HG02973 (cell line): Measurements from ENCODE around the gene LDLRAD4.

ENCODE experiments used
- ATAC-seq: cut with Tn5 transposase; IDR thresholded peaks from one replicate; pipeline ENCODE4 v1.9.1; 2021; ENCODE audit warnings: moderate library complexity; ENCODE audit not compliant: unreplicated experiment

LDLRAD4 gene

DNA sequence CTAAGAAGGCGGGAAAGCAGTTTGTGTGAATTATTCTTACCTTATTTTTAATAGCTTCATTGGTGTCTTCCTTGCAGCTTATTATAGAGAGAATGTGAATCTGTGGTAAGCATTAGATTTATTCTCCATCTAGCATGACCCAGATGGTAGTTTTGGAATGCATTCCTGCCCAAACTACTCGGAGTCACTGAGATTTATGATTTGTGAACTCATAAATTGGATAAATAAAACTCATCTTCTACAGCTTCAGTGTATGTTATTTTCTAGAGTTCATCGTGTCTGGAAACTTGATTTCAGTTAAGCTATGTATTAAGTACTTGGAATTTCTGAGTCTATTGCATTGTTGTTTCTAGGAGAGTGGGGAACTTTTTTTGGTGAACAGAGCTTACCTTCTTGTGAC is 337.3 kb downstream of the LDLRAD4 start:
- no peak for ATAC-seq

- no peak for ATAC-seq
These were observed 337.9 kb downstream of the LDLRAD4 start for GRCh38 chr18:13556502-13556901.

DNA sequence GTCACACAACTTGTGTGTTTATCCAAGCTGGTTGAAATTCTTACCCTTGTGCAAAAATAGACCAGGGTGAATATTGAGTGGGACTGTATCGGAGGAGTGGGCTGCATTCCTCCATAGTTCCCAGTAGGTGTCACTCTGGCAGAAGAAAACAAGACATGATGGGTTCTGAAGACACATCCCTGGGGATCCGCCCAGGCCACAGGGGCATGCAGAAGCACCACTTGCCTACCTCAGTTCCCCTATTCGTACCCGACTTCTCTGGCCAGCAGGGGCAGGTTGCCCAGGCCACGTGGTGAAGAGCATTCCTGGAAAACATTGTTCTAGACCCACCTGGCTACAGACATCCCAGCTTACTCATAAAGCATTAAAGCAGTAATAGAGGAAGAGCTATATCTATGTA is 339.6 kb downstream of the LDLRAD4 start:
- ATAC-seq: no peak

GRCh38 chr18:13558790-13559189 is 340.2 kb downstream of the LDLRAD4 start:
- no peak for ATAC-seq

- no peak for ATAC-seq
These were observed 341.2 kb downstream of the LDLRAD4 start for GRCh38 chr18:13559754-13560153.

- ATAC-seq: no peak
These were observed 341.7 kb downstream of the LDLRAD4 start for GRCh38 chr18:13560306-13560705.

DNA sequence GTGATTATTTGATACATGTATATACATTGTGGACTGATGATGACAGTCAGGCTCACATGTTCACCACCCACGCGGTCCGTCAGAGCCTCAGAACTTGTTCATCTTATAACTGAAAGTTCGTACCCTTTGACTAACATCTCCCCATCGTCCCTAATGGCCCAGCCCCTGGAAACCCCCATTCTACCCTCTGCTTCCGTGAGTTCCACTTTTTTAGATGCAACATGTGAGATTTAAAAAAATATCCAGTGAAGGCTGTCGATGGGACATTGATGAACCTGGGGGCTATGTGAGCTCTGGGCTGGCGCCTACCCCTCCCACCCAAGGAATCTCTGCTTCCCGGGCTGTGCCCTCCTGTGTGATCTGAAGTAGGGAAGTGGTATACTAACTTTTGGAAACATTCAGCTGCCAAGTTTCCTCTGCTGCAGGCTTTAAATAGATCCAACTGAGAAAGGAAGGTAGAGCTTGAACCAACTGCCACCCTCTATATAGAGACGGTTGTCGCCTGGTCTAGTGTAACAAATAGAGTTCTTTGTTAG is 344.0 kb downstream of the LDLRAD4 start:
- peak; percentile 56 for ATAC-seq

GRCh38 chr18:13563390-13563805 is 344.8 kb downstream of the LDLRAD4 start:
- ATAC-seq: no peak

- no peak for ATAC-seq
These were observed 346.0 kb downstream of the LDLRAD4 start for GRCh38 chr18:13564579-13564978.

DNA sequence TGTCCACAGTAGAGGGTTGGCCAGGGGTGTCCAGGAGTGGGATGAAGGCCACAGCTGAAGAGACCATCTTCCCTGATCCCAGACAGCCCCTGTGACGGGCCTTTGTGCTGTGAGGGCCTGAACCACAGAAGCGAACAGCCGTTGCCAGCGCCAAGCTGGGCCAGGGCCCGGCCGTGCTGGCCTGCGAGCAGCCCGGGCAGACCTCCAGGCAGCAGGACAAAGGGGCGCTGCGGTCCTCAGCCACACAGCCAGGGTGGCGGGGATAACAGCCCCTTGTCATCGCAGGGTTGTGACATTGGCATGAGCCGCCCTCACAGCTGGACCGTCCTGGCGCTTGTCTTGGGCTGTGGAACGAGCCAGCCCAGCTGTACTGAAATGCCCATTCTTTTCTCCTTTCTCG is 346.7 kb downstream of the LDLRAD4 start:
- ATAC-seq: no peak

GRCh38 chr18:13566941-13567746 is 348.6 kb downstream of the LDLRAD4 start:
- peak; percentile 43 for ATAC-seq

DNA sequence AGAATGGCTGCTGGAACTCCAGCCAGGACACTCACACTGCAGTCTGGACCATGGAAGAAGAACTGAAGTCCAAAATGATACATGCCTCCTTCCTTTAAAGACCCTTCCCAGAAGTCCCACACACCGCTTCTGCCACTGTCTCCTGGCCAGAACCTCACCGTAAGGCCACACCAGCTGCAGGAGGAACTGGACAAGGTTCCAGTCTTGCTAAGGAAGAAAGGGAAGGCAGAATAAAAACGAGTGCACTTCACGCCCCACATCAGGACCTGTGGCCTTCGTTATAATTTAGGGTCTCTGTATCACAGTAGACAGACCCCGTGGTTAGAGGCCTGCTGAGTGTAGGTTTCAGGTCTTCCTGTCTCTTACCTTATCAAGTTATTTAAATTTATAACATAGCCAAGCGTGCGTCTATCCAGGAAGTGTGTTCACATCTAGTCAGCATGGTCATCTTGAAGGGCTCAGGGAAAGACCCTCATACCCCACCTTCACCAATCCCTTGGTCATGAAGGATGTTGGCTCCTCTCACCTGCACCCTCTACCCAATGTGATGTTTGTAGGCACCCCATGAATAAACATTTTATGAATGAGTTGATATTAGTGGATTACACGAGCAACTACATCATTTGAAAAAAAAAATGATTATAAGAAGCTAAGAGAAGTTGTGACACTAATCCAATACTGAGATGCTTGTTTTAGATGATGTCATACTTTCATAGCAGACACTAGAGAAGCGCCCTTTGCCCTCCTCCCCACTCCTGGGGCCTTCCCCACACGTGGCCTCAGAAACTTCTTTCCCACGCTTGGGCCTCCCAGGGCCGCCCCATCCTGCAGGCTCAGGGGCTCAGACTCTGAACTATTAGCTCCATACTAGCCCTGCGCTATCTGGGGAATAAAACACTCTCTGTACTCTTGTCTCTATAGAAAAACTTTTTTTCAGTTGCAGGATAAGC is 350.2 kb downstream of the LDLRAD4 start:
- peak; percentile 54 for ATAC-seq

- ATAC-seq: no peak
These were observed 351.7 kb downstream of the LDLRAD4 start for GRCh38 chr18:13570216-13570615.

DNA sequence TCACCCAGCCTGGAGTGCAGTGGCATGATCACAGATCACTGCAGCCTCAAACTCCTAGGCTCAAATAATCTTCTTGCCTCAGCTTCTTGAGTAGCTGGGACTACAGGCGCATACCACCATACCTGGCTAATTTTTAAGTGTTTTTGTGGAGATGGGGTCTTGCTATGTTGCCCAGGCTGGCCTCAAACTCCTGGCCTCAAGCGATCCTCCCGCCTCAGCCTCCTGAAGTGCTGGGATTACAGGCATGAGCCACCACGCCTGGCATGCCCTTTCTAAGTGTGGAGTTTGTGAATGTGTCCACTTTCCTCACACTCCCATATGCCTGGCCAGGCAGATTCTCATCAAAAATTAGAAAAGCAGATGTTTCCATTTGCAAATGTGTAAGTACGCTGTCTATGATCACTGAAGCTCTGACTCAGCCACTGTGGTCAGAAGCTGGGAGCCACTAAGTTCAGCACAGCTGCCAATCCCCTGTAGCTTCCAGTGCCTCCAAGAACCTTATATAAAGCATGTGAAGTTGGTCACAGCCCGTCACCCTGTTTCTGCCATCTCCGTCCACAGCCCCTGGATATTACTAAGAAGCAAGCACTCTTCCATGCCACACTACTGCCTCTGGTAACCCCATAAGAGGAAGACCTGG is 352.4 kb downstream of the LDLRAD4 start:
- no peak for ATAC-seq

GRCh38 chr18:13572148-13572547 is 353.6 kb downstream of the LDLRAD4 start:
- no peak for ATAC-seq

DNA sequence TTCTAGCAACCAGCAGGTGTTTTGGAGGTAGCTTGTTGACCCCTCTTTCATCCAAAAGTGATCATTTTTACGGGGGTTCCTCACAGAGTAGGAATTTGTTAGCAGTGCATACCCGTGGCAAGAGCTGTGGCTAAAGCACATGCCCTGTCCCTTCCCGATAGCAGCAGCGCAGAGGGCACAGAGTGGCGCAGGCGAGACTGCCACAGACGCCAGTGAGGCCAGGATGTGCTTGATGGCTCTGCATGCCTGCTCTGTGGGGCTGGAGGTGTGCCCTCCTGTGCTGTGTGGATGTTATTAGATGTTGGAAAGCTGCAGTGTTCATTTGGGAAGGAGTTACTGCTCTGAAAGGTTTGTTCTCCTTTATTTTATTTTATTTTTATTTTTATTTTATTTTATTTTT is 354.2 kb downstream of the LDLRAD4 start:
- ATAC-seq: no peak

- no peak for ATAC-seq
These were observed 355.2 kb downstream of the LDLRAD4 start for GRCh38 chr18:13573750-13574149.

GRCh38 chr18:13574355-13574754 is 355.8 kb downstream of the LDLRAD4 start:
- no peak for ATAC-seq

- ATAC-seq: no peak
These were observed 356.2 kb downstream of the LDLRAD4 start for GRCh38 chr18:13574761-13575160.

- ATAC-seq: peak; percentile 22
These were observed 358.0 kb downstream of the LDLRAD4 start for GRCh38 chr18:13576598-13576997.

DNA sequence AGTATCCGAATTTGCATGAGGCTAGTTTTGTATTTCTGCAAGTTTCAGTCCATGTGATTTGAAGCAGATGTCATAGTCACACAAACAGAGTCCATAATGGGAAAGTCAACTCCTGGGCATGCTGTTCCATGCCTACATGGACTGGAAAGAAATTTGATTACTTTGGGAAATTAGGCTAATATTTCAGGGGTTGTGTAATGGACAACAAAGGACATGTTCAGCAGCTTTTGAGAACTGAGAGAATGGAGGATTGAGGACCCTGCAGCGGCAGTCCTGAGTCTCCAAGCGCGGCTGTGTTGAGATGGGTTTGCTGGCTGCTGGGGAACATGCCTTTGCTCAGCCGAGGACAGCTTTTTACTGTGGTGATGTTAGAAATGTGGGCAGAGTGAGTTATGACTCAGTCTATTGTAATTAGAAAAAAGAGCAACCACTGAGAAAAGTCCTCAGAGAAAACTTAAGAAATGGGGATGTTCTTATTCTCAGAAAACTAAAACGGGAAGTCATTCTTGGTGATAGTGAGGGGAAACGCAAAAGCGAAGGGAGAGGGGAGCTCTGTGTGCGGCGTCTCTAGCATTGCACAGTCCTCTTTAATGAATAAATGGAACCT is 358.6 kb downstream of the LDLRAD4 start:
- ATAC-seq: peak; percentile 83
